NCI-H1436 (cell line): Measurements from ENCODE around the gene DSC2.
"Not testable (repeated sequence)": the region's sequence is repeated elsewhere in the genome, so short reads cannot be mapped to it uniquely, and the experiment has no call there.

Source experiments
- DNase-seq: peaks from one replicate; lab custom pipeline; 2025; lab: John Stamatoyannopoulos, UW

DSC2 gene

GRCh38 chr18:31102025-31102684 is at the start of gene DSC2:
DSC2 (minus strand) TSS chr18:31102421; CDS start chr18:31101971, 450 bp downstream.
- no peak for DNase-seq

- DNase-seq: no peak
Measured at GRCh38 chr18:31149351-31149750, 47.1 kb upstream of the DSC2 start.

- DNase-seq: no peak
Measured at GRCh38 chr18:31148600-31148999, 46.4 kb upstream of the DSC2 start.

- DNase-seq: no peak
Measured at GRCh38 chr18:31146809-31147208, 44.6 kb upstream of the DSC2 start.

- DNase-seq: no peak
Measured at GRCh38 chr18:31143025-31143424, 40.8 kb upstream of the DSC2 start.

- DNase-seq: no peak
Measured at GRCh38 chr18:31138709-31139108, 36.5 kb upstream of the DSC2 start.

- no peak for DNase-seq
Measured at GRCh38 chr18:31134988-31135529, 32.8 kb upstream of the DSC2 start.

- no peak for DNase-seq
Measured at GRCh38 chr18:31129398-31130115, 27.3 kb upstream of the DSC2 start.

GRCh38 chr18:31125878-31126277 is 23.7 kb upstream of the DSC2 start:
- no peak for DNase-seq

GRCh38 chr18:31123125-31123524 is 20.9 kb upstream of the DSC2 start:
- DNase-seq: not testable (repeated sequence)

GRCh38 chr18:31120594-31120993 is 18.4 kb upstream of the DSC2 start:
- no peak for DNase-seq

GRCh38 chr18:31116853-31117595 is 14.8 kb upstream of the DSC2 start:
- DNase-seq: no peak

- DNase-seq: no peak
Measured at GRCh38 chr18:31112804-31113203, 10.6 kb upstream of the DSC2 start.

GRCh38 chr18:31105733-31106132 is 3.5 kb upstream of the DSC2 start:
- DNase-seq: no peak

GRCh38 chr18:31104444-31104843 is 2.2 kb upstream of the DSC2 start:
- no peak for DNase-seq

GRCh38 chr18:31103423-31103822 is 1.2 kb upstream of the DSC2 start:
- DNase-seq: no peak

GRCh38 chr18:31102941-31103340 is 720 bp upstream of the DSC2 start:
- no peak for DNase-seq

GRCh38 chr18:31101183-31102024 is 817 bp downstream of the DSC2 start:
- DNase-seq: no peak

GRCh38 chr18:31100436-31101182 is 1.6 kb downstream of the DSC2 start:
- DNase-seq: no peak

- no peak for DNase-seq
Measured at GRCh38 chr18:31099450-31100230, 2.6 kb downstream of the DSC2 start.
